G401 (cell line): Measurements from ENCODE around the gene B3GALNT2. TPM values are rescaled to one million over a fixed set of nuclear protein-coding genes. Genes with fewer than 3 reads are reported as not detected.

Source experiments
- DNase-seq: peaks from one replicate; pipeline ENCODE4 v3.0.0-alpha.2; 2015; ENCODE audit warnings: low spot score
- in situ Hi-C: cut with HindIII; loops from 2 replicates; pipeline ENCODE4 v1.10.0; 2016; ENCODE audit warnings: low sequenced_read_pairs, mixed read lengths
- total RNA-seq: library from RNA; depleted of rRNA; stranded (reverse); fragments of >200 nt; shearing (Covaris generic); gene quantifications from 2 replicates; pipeline ENCODE4 v1.2.3, GENCODE V29; 2014; rRNA removed

The B3GALNT2 gene
- total RNA-seq, 1 experiment from 2014 or later: 33.8 TPM

- in situ Hi-C loops: no loop called here
- peak; percentile 71 for DNase-seq
Observed at GRCh38 chr1:235421751-235422150, 82.5 kb downstream of the B3GALNT2 start.

GRCh38 chr1:235417086-235417697 lies 87.1 kb downstream of the B3GALNT2 start:
- DNase-seq: peak; percentile 87
- in situ Hi-C loops: no loop called here

- in situ Hi-C loops: no loop called here
- peak; percentile 58 for DNase-seq
Observed at GRCh38 chr1:235416662-235417049, 87.6 kb downstream of the B3GALNT2 start.

- in situ Hi-C loops: no loop called here
- peak; percentile 51 for DNase-seq
Observed at GRCh38 chr1:235415008-235415904, 89.0 kb downstream of the B3GALNT2 start.

GRCh38 chr1:235411489-235412486 lies 92.5 kb downstream of the B3GALNT2 start:
- peak; percentile 16 for DNase-seq
- in situ Hi-C loops: no loop called here

GRCh38 chr1:235410467-235410866 lies 93.8 kb downstream of the B3GALNT2 start:
- in situ Hi-C loops: no loop called here

GRCh38 chr1:235409042-235409820 lies 95.0 kb downstream of the B3GALNT2 start:
- peak; percentile 16 for DNase-seq

More at GRCh38 chr1:235410467-235410866, 93.8 kb downstream of the B3GALNT2 start:
- no peak for DNase-seq

GRCh38 chr1:235408503-235408960 lies 95.7 kb downstream of the B3GALNT2 start:
- in situ Hi-C loops: no loop called here

More at GRCh38 chr1:235409042-235409820, 95.0 kb downstream of the B3GALNT2 start:
- in situ Hi-C loops: no loop called here

GRCh38 chr1:235407419-235407818 lies 96.8 kb downstream of the B3GALNT2 start:
- in situ Hi-C loops: no loop called here
- no peak for DNase-seq

More at GRCh38 chr1:235408503-235408960, 95.7 kb downstream of the B3GALNT2 start:
- DNase-seq: peak; percentile 29

GRCh38 chr1:235404190-235404589 lies 100.1 kb downstream of the B3GALNT2 start:
- in situ Hi-C loops: no loop called here
- no peak for DNase-seq

GRCh38 chr1:235403593-235403992 lies 100.7 kb downstream of the B3GALNT2 start:
- in situ Hi-C loops: no loop called here
- no peak for DNase-seq

- no peak for DNase-seq
- in situ Hi-C loops: no loop called here
Observed at GRCh38 chr1:235402457-235403200, 101.6 kb downstream of the B3GALNT2 start.

GRCh38 chr1:235401251-235401650 lies 103.0 kb downstream of the B3GALNT2 start:
- in situ Hi-C loops: no loop called here
- no peak for DNase-seq

Other genes with a start within 250 kb of the B3GALNT2 start
- gene ARID4B, start 176.3 kb downstream of the B3GALNT2 start, total RNA-seq: 6.6 and 11.2 TPM in 2 replicates
- 9.9 and 35.0 TPM in 2 replicates for gene GGPS1, start 175.9 kb downstream of the B3GALNT2 start, total RNA-seq
- gene TBCE, start 137.0 kb downstream of the B3GALNT2 start, total RNA-seq: 59.9 and 69.7 TPM in 2 replicates
- 3.4 and 7.5 TPM in 2 replicates for gene GNG4, start 145.3 kb upstream of the B3GALNT2 start, total RNA-seq